SK-N-SH (cell line): ENCODE measurements around the gene UBASH3B. TPM values are rescaled to one million over a fixed set of nuclear protein-coding genes. Genes with fewer than 3 reads are reported as not detected.

ENCODE experiments used
- CTCF ChIA-PET: fragments of 300-600, 350-600 bp; formaldehyde crosslinking; extraction: SDS; loops from one replicate; lab custom pipeline; 2021; lab: Yijun Ruan, JAX
- POLR2A ChIA-PET: fragments of 350-600 bp; sonication (Branson Sonifier 250); formaldehyde crosslinking; extraction: SDS; loops from one replicate; lab custom pipeline; 2020; ENCODE audit warnings: antibody characterized with exemption, inconsistent platforms; lab: Yijun Ruan, JAX
- DNase-seq: peaks from one replicate; pipeline ENCODE4 v3.0.0; 2012
- H2AFZ ChIP-seq: fragments of 200-600 bp; sonication (generic); 2 replicates; pipeline ENCODE4 v1.8.1; 2016; ENCODE audit warnings: antibody characterized with exemption, mild to moderate bottlenecking, low read depth
- H3F3A ChIP-seq: fragments of 200-600 bp; sonication (generic); replicated peaks from 2 replicates; pipeline ENCODE3; 2016; ENCODE audit warnings: antibody characterized with exemption, mild to moderate bottlenecking; ENCODE audit not compliant: insufficient read depth
- H3K27ac ChIP-seq, 2 experiments: fragments of 200-500 bp in 1 of 2; fragments of 200-600 bp in 1 of 2; sonication (Bioruptor generic) in 1 of 2; sonication (generic), shearing (Covaris generic) in 1 of 2; 2 replicates each; pipeline versions ENCODE4 v1.5.1 to v1.6.1; 2014 to 2016; ENCODE audit warnings: low read depth in 2 of 2, inconsistent platforms in 1 of 2, low read length in 1 of 2, mild to moderate bottlenecking in 1 of 2, mixed read lengths in 1 of 2
- H3K27me3 ChIP-seq: fragments of 200-600 bp; sonication (generic), shearing (Covaris generic); 2 replicates; pipeline ENCODE4 v1.6.1; 2016; ENCODE audit warnings: mixed run types; ENCODE audit not compliant: insufficient read depth
- H3K36me3 ChIP-seq, 2 experiments: fragments of 200-500 bp in 1 of 2; fragments of 200-600 bp in 1 of 2; sonication (Bioruptor generic) in 1 of 2; sonication (generic) in 1 of 2; replicated peaks in 1 of 2; 2 replicates each; pipeline versions ENCODE3 to v1.5.1; 2014 to 2016; ENCODE audit warnings: low read length in 1 of 2, mild to moderate bottlenecking in 1 of 2; ENCODE audit not compliant: insufficient read depth in 2 of 2, control insufficient read depth in 1 of 2
- H3K4me1 ChIP-seq, 2 experiments: fragments of 200-500 bp in 1 of 2; fragments of 200-600 bp in 1 of 2; sonication (Bioruptor generic) in 1 of 2; sonication (generic), shearing (Covaris generic) in 1 of 2; 2 replicates each; pipeline versions ENCODE4 v1.5.1 to v1.6.1; 2014 to 2016; ENCODE audit warnings: low read depth in 1 of 2, low read length in 1 of 2, mixed run types in 1 of 2; ENCODE audit not compliant: insufficient read depth in 2 of 2, control insufficient read depth in 1 of 2
- H3K4me2 ChIP-seq: fragments of 200-600 bp; sonication (generic), shearing (Covaris generic); 2 replicates; pipeline ENCODE4 v1.6.1; 2017; ENCODE audit warnings: mixed run types
- H3K4me3 ChIP-seq, 2 experiments: fragments of 200-500 bp in 1 of 2; fragments of 200-600 bp in 1 of 2; sonication (Bioruptor generic) in 1 of 2; sonication (generic), shearing (Covaris generic) in 1 of 2; 2 replicates each; pipeline versions ENCODE4 v1.5.1 to v1.8.1; 2014 to 2016; ENCODE audit warnings: low read depth in 2 of 2, inconsistent platforms in 1 of 2, low read length in 1 of 2, mild to moderate bottlenecking in 1 of 2, mixed read lengths in 1 of 2, moderate library complexity in 1 of 2
- H3K79me2 ChIP-seq: fragments of 200-600 bp; sonication (generic); 2 replicates; pipeline ENCODE4 v1.8.1; 2017; ENCODE audit warnings: mild to moderate bottlenecking; ENCODE audit not compliant: insufficient read depth
- H3K9ac ChIP-seq: fragments of 200-600 bp; sonication (generic); 2 replicates; pipeline ENCODE4 v1.6.1; 2017; ENCODE audit warnings: mixed run types
- H3K9me2 ChIP-seq: fragments of 200-600 bp; sonication (generic); 2 replicates; pipeline ENCODE4 v1.6.1; 2017; ENCODE audit warnings: mixed run types
- H3K9me3 ChIP-seq: fragments of 200-600 bp; sonication (generic); 2 replicates; pipeline ENCODE4 v1.6.1; 2017; ENCODE audit warnings: mixed run types, mild to moderate bottlenecking, moderate library complexity
- H4K20me1 ChIP-seq: fragments of 200-600 bp; sonication (generic); 2 replicates; pipeline ENCODE4 v1.6.1; 2017; ENCODE audit warnings: mild to moderate bottlenecking, mixed run types; ENCODE audit not compliant: insufficient read depth
- CHD2 ChIP-seq: fragments of 150-350 bp; IDR thresholded peaks from 2 replicates; pipeline ENCODE4 v1.6.1; 2018; ENCODE audit warnings: low read length; ENCODE audit not compliant: partially characterized antibody
- ELF1 ChIP-seq: IDR thresholded peaks from 2 replicates; pipeline ENCODE4 v1.4.0; 2012
- FOXM1 ChIP-seq: IDR thresholded peaks from 2 replicates; pipeline ENCODE4 v1.4.0; 2012; ENCODE audit warnings: low read depth, mild to moderate bottlenecking
- GABPA ChIP-seq: IDR thresholded peaks from 2 replicates; pipeline ENCODE4 v1.4.0; 2012; ENCODE audit warnings: low read depth, mild to moderate bottlenecking
- GATA2 ChIP-seq: sonication (generic); formaldehyde crosslinking; IDR thresholded peaks from 2 replicates; pipeline ENCODE4 v1.5.0; 2020; ENCODE audit warnings: mild to moderate bottlenecking, missing genetic modification reagents
- IRF3 ChIP-seq: fragments of 150-350 bp; IDR thresholded peaks from 2 replicates; pipeline ENCODE4 v1.6.1; 2016; ENCODE audit warnings: mild to moderate bottlenecking, low read depth, low read length
- JUND ChIP-seq: IDR thresholded peaks from 2 replicates; pipeline ENCODE4 v1.4.0; 2012
- MAX ChIP-seq: IDR thresholded peaks from 2 replicates; pipeline ENCODE4 v1.4.0; 2012; ENCODE audit warnings: low read depth
- MEF2A ChIP-seq: IDR thresholded peaks from 2 replicates; pipeline ENCODE4 v1.4.0; 2012; ENCODE audit warnings: low read depth, borderline replicate concordance
- MXI1 ChIP-seq: IDR thresholded peaks from 2 replicates; pipeline ENCODE4 v1.6.1; 2012; ENCODE audit warnings: mild to moderate bottlenecking, low read depth, low read length, improper control_type of control experiment
- NRF1 ChIP-seq: IDR thresholded peaks from 2 replicates; pipeline ENCODE4 v1.6.1; 2012; ENCODE audit warnings: low read depth, mild to moderate bottlenecking, low read length
- POLR2AphosphoS5 ChIP-seq: IDR thresholded peaks from 2 replicates; pipeline ENCODE4 v1.6.1; 2012; ENCODE audit warnings: low read depth, low read length
- RAD21 ChIP-seq: IDR thresholded peaks from 2 replicates; pipeline ENCODE4 v1.6.1; 2012; ENCODE audit warnings: mild to moderate bottlenecking, low read length
- SMC3 ChIP-seq: IDR thresholded peaks from 2 replicates; pipeline ENCODE4 v1.6.1; 2012; ENCODE audit warnings: low read depth, low read length, improper control_type of control experiment
- TCF12 ChIP-seq: IDR thresholded peaks from 2 replicates; pipeline ENCODE4 v1.4.0; 2012
- USF1 ChIP-seq: IDR thresholded peaks from 2 replicates; pipeline ENCODE4 v1.4.0; 2012; ENCODE audit warnings: low read depth, borderline replicate concordance
- USF2 ChIP-seq: fragments of 150-350 bp; IDR thresholded peaks from 2 replicates; pipeline ENCODE4 v1.6.1; 2017; ENCODE audit warnings: antibody characterized with exemption, low read length, low read depth, borderline replicate concordance
- ZBTB33 ChIP-seq: IDR thresholded peaks from 2 replicates; pipeline ENCODE4 v1.4.0; 2012; ENCODE audit warnings: low read depth, borderline replicate concordance
- WGBS: methylation state at CpG from one replicate; pipeline ENCODE4 v1.1.6; 2017; ENCODE audit warnings: low lambda C conversion rate; 5-methylcytosine and 5-hydroxymethylcytosine counted together
- polyA plus RNA-seq, 3 experiments: library from polyadenylated mRNA; depleted of rRNA; stranded (reverse); fragments of >200 nt; gene quantifications; 2 replicates each; pipeline ENCODE4 v1.2.3, GENCODE V29; 2012

Gene UBASH3B
- polyA plus RNA-seq, 1 of the 3 experiments (the other 2 are of a cell fraction) = 10.4 TPM

- TF ChIP-seq RAD21 (peak; percentile 44), MXI1 (no peak), ELF1 (no peak), USF1 (no peak), ZBTB33 (no peak), GATA2 (CRISPR knock-in tag) (no peak), TCF12 (no peak)
Measured at GRCh38 chr11:122754553-122755322, 99.2 kb downstream of the UBASH3B start (continued).

GRCh38 chr11:122755409-122755808 is 99.9 kb downstream of the UBASH3B start:
- Histone ChIP-seq H3K4me1 (peaks cover 14 to 19% of the 10 kb centered on the region in 2 experiments; a peak in 3 of 4 replicates), H3K27ac (no peak overlapping the region)
- TF ChIP-seq USF2 = no peak
- TF ChIP-seq, all 33 proteins: peak for 0
- Histone ChIP-seq H3K4me2 (no peak overlapping the region), H4K20me1 (no peaks in the 10 kb centered on the region), H2AFZ (no peak overlapping the region), H3K9me3 (no peaks in the 10 kb centered on the region), H3K9me2 (no peaks in the 10 kb centered on the region), H3K36me3 (no peaks in the 10 kb centered on the region), H3K4me3 (no peak overlapping the region), H3F3A (no peaks in the 10 kb centered on the region), H3K9ac (no peak overlapping the region), H3K27me3 (no peaks in the 10 kb centered on the region), H3K79me2 (peaks cover 44% of the 10 kb centered on the region)
- peak; percentile 26 for DNase-seq
- CTCF ChIA-PET = interaction anchor here (0.6 to 6.2 kb wide), 13 partner anchors 10 to 254 kb away, joined by 3 to 34 read pairs (median 5); partner anchors contain the start of gene UBASH3B
- POLR2A ChIA-PET = no interaction called here
- WGBS = 96% methylated on average over 9 of the region's 9 CpGs

GRCh38 chr11:122755941-122756340 is 100.4 kb downstream of the UBASH3B start:
- no peaks in the 10 kb centered on the region for H3K9me2 ChIP-seq
- H3K9me3 ChIP-seq = no peaks in the 10 kb centered on the region
- CTCF ChIA-PET = interaction anchor here (0.6 to 6.2 kb wide), 6 partner anchors 26 to 253 kb away, joined by 3 to 34 read pairs (median 7); no protein-coding TSS in a partner anchor
- no peaks in the 10 kb centered on the region for H4K20me1 ChIP-seq
- DNase-seq = no peak
- H3K36me3 ChIP-seq = no peaks in the 10 kb centered on the region
- H3K27me3 ChIP-seq = no peaks in the 10 kb centered on the region
- no peak overlapping the region for H3K4me2 ChIP-seq
- peaks cover 14 to 16% of the 10 kb centered on the region in 2 experiments; a peak in 3 of 4 replicates for H3K4me1 ChIP-seq
- no peak overlapping the region for H3K9ac ChIP-seq
- H3K4me3 ChIP-seq = no peak overlapping the region
- no peak overlapping the region for H2AFZ ChIP-seq
- POLR2A ChIA-PET = no interaction called here
- H3K79me2 ChIP-seq = peaks cover 47% of the 10 kb centered on the region
- no peak overlapping the region for H3K27ac ChIP-seq
- WGBS = 89% methylated on average over 5 of the region's 5 CpGs
- H3F3A ChIP-seq = no peaks in the 10 kb centered on the region
- TF ChIP-seq MAX = no peak
- no peak for TF ChIP-seq JUND
- TF ChIP-seq IRF3 = no peak
- TF ChIP-seq NRF1 = no peak
- TF ChIP-seq FOXM1 = no peak
- TF ChIP-seq MEF2A = no peak
- TF ChIP-seq GABPA = no peak
- no peak for TF ChIP-seq USF2
- TF ChIP-seq CHD2 = no peak
- no peak for TF ChIP-seq POLR2AphosphoS5
- TF ChIP-seq SMC3 = no peak
